Activated naive CD8-positive, alpha-beta T cell treated with anti-CD3 and anti-CD28 coated beads, Interleukin-2, amount 10 ng/mL, durations not matched to agents 7 days and 5 days (primary cell): ENCODE data around the gene CYP1B1. TPM values are rescaled to one million over a fixed set of nuclear protein-coding genes. Genes with fewer than 3 reads are reported as not detected.

Experiments used
- ATAC-seq: fragments of 150-1000 bp; cut with Tn5 transposase; one replicate; pipeline ENCODE4 v1.10.0; 2021; ENCODE audit warnings: low read depth, moderate library complexity
- POLR2A ChIA-PET: fragments of 350-600 bp; sonication (Branson Sonifier 250); formaldehyde crosslinking; loops from one replicate; lab custom pipeline; 2021; ENCODE audit warnings: antibody characterized with exemption; lab: Charles Lee
- DNase-seq: peaks from one replicate; pipeline ENCODE4 v3.0.0; 2021
- H3K27ac Mint-ChIP-seq: one replicate; pipeline ENCODE4 v1.8.0; 2022; ENCODE audit warnings: mild to moderate bottlenecking, mixed read lengths
- H3K27me3 Mint-ChIP-seq: one replicate; pipeline ENCODE4 v1.8.0; 2022; ENCODE audit warnings: mild to moderate bottlenecking, moderate library complexity, mixed read lengths
- H3K36me3 Mint-ChIP-seq: one replicate; pipeline ENCODE4 v1.8.0; 2021; ENCODE audit warnings: mild to moderate bottlenecking, mixed read lengths
- H3K4me1 Mint-ChIP-seq: one replicate; pipeline ENCODE4 v1.8.0; 2021; ENCODE audit warnings: mixed read lengths
- H3K4me3 Mint-ChIP-seq: one replicate; pipeline ENCODE4 v1.8.0; 2022; ENCODE audit warnings: mild to moderate bottlenecking, moderate library complexity, mixed read lengths
- H3K9me3 Mint-ChIP-seq: one replicate; pipeline ENCODE4 v1.8.0; 2021; ENCODE audit warnings: mixed read lengths
- total RNA-seq, 2 experiments: library from RNA; stranded (reverse); gene quantifications; one replicate each; pipeline ENCODE4 v1.2.3, GENCODE V29; 2021

Gene CYP1B1
- total RNA-seq, 2 experiments from 2014 or later: 8.6 to 9.7 TPM

- POLR2A ChIA-PET: no interaction called here
- no peaks in the 10 kb centered on the region for H3K9me3 Mint-ChIP-seq
- no peaks in the 10 kb centered on the region for H3K36me3 Mint-ChIP-seq
- H3K4me3 Mint-ChIP-seq: no peak overlapping the region
- peaks cover 19% of the 10 kb centered on the region for H3K27me3 Mint-ChIP-seq
- no peak overlapping the region for H3K27ac Mint-ChIP-seq
- peaks cover 3% of the 10 kb centered on the region for H3K4me1 Mint-ChIP-seq
- DNase-seq: no peak
- ATAC-seq: no peak
Observed at GRCh38 chr2:38057651-38058410, 18.1 kb downstream of the CYP1B1 start.

GRCh38 chr2:38056216-38056615, 19.7 kb downstream of the CYP1B1 start:
- no peak overlapping the region for H3K4me3 Mint-ChIP-seq
- H3K36me3 Mint-ChIP-seq: no peaks in the 10 kb centered on the region
- peaks cover 3% of the 10 kb centered on the region for H3K4me1 Mint-ChIP-seq
- no peak for DNase-seq
- ATAC-seq: no peak
- peaks cover 24% of the 10 kb centered on the region for H3K27me3 Mint-ChIP-seq
- POLR2A ChIA-PET: no interaction called here
- H3K9me3 Mint-ChIP-seq: no peaks in the 10 kb centered on the region
- no peak overlapping the region for H3K27ac Mint-ChIP-seq

GRCh38 chr2:38045811-38046210, 30.1 kb downstream of the CYP1B1 start:
- Mint-ChIP-seq H3K36me3 (no peaks in the 10 kb centered on the region), H3K4me1 (no peaks in the 10 kb centered on the region), H3K4me3 (no peak overlapping the region), H3K27me3 (peaks cover 24% of the 10 kb centered on the region), H3K27ac (no peak overlapping the region), H3K9me3 (peaks cover 2% of the 10 kb centered on the region)
- no peak for DNase-seq
- ATAC-seq: no peak
- POLR2A ChIA-PET: no interaction called here

- H3K27ac Mint-ChIP-seq: no peak overlapping the region
- H3K9me3 Mint-ChIP-seq: peaks cover 2% of the 10 kb centered on the region
- ATAC-seq (no peak), DNase-seq (no peak)
- no peaks in the 10 kb centered on the region for H3K36me3 Mint-ChIP-seq
- H3K27me3 Mint-ChIP-seq: peaks cover 61% of the 10 kb centered on the region
- peaks cover 6% of the 10 kb centered on the region for H3K4me1 Mint-ChIP-seq
- POLR2A ChIA-PET: interaction anchor here (0.6 kb wide), 2 partner anchors 22 to 338 kb away, joined by 3 read pairs; partner anchors contain the start of gene ATL2
- H3K4me3 Mint-ChIP-seq: no peak overlapping the region
Observed at GRCh38 chr2:38039121-38039910, 36.6 kb downstream of the CYP1B1 start.

GRCh38 chr2:38038682-38039081, 37.3 kb downstream of the CYP1B1 start:
- H3K27ac Mint-ChIP-seq: no peak overlapping the region

GRCh38 chr2:38037757-38038621, 38.0 kb downstream of the CYP1B1 start:
- H3K36me3 Mint-ChIP-seq: no peaks in the 10 kb centered on the region
- peaks cover 61% of the 10 kb centered on the region for H3K27me3 Mint-ChIP-seq
- DNase-seq: no peak
- peaks cover 2% of the 10 kb centered on the region for H3K9me3 Mint-ChIP-seq
- H3K27ac Mint-ChIP-seq: no peak overlapping the region
- POLR2A ChIA-PET: interaction anchor here (0.6 kb wide), 1 partner anchor 23 kb away, joined by 3 read pairs; no protein-coding TSS in a partner anchor
- no peak for ATAC-seq
- peaks cover 10% of the 10 kb centered on the region for H3K4me1 Mint-ChIP-seq
- peak overlapping the region; percentile 54 for H3K4me3 Mint-ChIP-seq

More at GRCh38 chr2:38038682-38039081, 37.3 kb downstream of the CYP1B1 start:
- DNase-seq (no peak), ATAC-seq (no peak)
- Mint-ChIP-seq H3K36me3 (no peaks in the 10 kb centered on the region), H3K4me1 (peaks cover 10% of the 10 kb centered on the region), H3K27me3 (peaks cover 59% of the 10 kb centered on the region), H3K4me3 (no peak overlapping the region), H3K9me3 (peaks cover 2% of the 10 kb centered on the region)
- POLR2A ChIA-PET: interaction anchor here (0.6 kb wide), 2 partner anchors 23 to 339 kb away, joined by 3 read pairs; partner anchors contain the start of gene ATL2

- DNase-seq: no peak
- H3K36me3 Mint-ChIP-seq: no peaks in the 10 kb centered on the region
- no peak overlapping the region for H3K4me3 Mint-ChIP-seq
- H3K27ac Mint-ChIP-seq: no peak overlapping the region
- H3K27me3 Mint-ChIP-seq: peaks cover 61% of the 10 kb centered on the region
- peaks cover 10% of the 10 kb centered on the region for H3K4me1 Mint-ChIP-seq
- no peak for ATAC-seq
- POLR2A ChIA-PET: no interaction called here
- H3K9me3 Mint-ChIP-seq: peaks cover 2% of the 10 kb centered on the region
Observed at GRCh38 chr2:38037325-38037724, 38.6 kb downstream of the CYP1B1 start.

- Mint-ChIP-seq H3K4me1 (peaks cover 10% of the 10 kb centered on the region), H3K36me3 (no peaks in the 10 kb centered on the region), H3K27ac (no peak overlapping the region), H3K27me3 (peaks cover 55% of the 10 kb centered on the region), H3K4me3 (no peak overlapping the region), H3K9me3 (no peaks in the 10 kb centered on the region)
- no peak for DNase-seq
- ATAC-seq: no peak
- POLR2A ChIA-PET: no interaction called here
Observed at GRCh38 chr2:38035968-38036367, 40.0 kb downstream of the CYP1B1 start.

- peaks cover 12% of the 10 kb centered on the region for H3K4me1 Mint-ChIP-seq
- peaks cover 44% of the 10 kb centered on the region for H3K27me3 Mint-ChIP-seq
- POLR2A ChIA-PET: no interaction called here
- H3K9me3 Mint-ChIP-seq: no peaks in the 10 kb centered on the region
- no peak overlapping the region for H3K4me3 Mint-ChIP-seq
- DNase-seq: no peak
- no peak overlapping the region for H3K27ac Mint-ChIP-seq
- no peaks in the 10 kb centered on the region for H3K36me3 Mint-ChIP-seq
- no peak for ATAC-seq
Observed at GRCh38 chr2:38033646-38034045, 42.3 kb downstream of the CYP1B1 start.

- Mint-ChIP-seq H3K4me3 (no peak overlapping the region), H3K36me3 (no peaks in the 10 kb centered on the region), H3K9me3 (no peaks in the 10 kb centered on the region), H3K27me3 (peaks cover 37% of the 10 kb centered on the region), H3K27ac (no peak overlapping the region), H3K4me1 (peaks cover 6% of the 10 kb centered on the region)
- DNase-seq: no peak
- ATAC-seq: no peak
- POLR2A ChIA-PET: no interaction called here
Observed at GRCh38 chr2:38032946-38033345, 43.0 kb downstream of the CYP1B1 start.

- Mint-ChIP-seq H3K36me3 (no peaks in the 10 kb centered on the region), H3K27ac (no peak overlapping the region), H3K27me3 (peaks cover 21% of the 10 kb centered on the region), H3K9me3 (no peaks in the 10 kb centered on the region), H3K4me1 (peaks cover 5% of the 10 kb centered on the region), H3K4me3 (no peak overlapping the region)
- ATAC-seq (no peak), DNase-seq (no peak)
- POLR2A ChIA-PET: no interaction called here
Observed at GRCh38 chr2:38030635-38031355, 45.2 kb downstream of the CYP1B1 start.

GRCh38 chr2:38029512-38029911, 46.4 kb downstream of the CYP1B1 start:
- Mint-ChIP-seq H3K9me3 (no peaks in the 10 kb centered on the region), H3K27ac (no peak overlapping the region), H3K36me3 (no peaks in the 10 kb centered on the region), H3K27me3 (peaks cover 19% of the 10 kb centered on the region), H3K4me1 (peaks cover 5% of the 10 kb centered on the region), H3K4me3 (no peak overlapping the region)
- POLR2A ChIA-PET: no interaction called here
- ATAC-seq (no peak), DNase-seq (no peak)
